ENCODE data around the gene KLRC2.
"Not testable (repeated sequence)": the region's sequence is repeated elsewhere in the genome, so short reads cannot be mapped to it uniquely, and the experiment has no call there.

Gene KLRC2

GRCh38 chr12:10435816-10436215 lies at the start of gene KLRC2:
Gene KLRC2, minus strand, starts transcription at chr12:10436010. Its CDS starts 24 bp downstream, at chr12:10435986.
- DNase-seq, result not testable (repeated sequence)

- DNase-seq, result not testable (repeated sequence)
These were observed 46.1 kb upstream of the KLRC2 start for GRCh38 chr12:10481901-10482300.

- DNase-seq, result not testable (repeated sequence)
These were observed 37.0 kb upstream of the KLRC2 start for GRCh38 chr12:10472808-10473207.

- DNase-seq, result no peak
These were observed 33.9 kb upstream of the KLRC2 start for GRCh38 chr12:10469701-10470100.

GRCh38 chr12:10466311-10466710 lies 30.5 kb upstream of the KLRC2 start:
- DNase-seq, result no peak

GRCh38 chr12:10457760-10458159 lies 21.9 kb upstream of the KLRC2 start:
- no peak for DNase-seq

- no peak for DNase-seq
These were observed 21.0 kb upstream of the KLRC2 start for GRCh38 chr12:10456856-10457255.

- no peak for DNase-seq
These were observed 20.0 kb upstream of the KLRC2 start for GRCh38 chr12:10455766-10456165.

GRCh38 chr12:10454531-10454930 lies 18.7 kb upstream of the KLRC2 start:
- DNase-seq, result no peak

- no peak for DNase-seq
These were observed 17.3 kb upstream of the KLRC2 start, which contains the start of gene KLRC1 for GRCh38 chr12:10453156-10453555. Gene KLRC1, minus strand, starts transcription at chr12:10453377. Its CDS starts 2,221 bp downstream, at chr12:10451156.

GRCh38 chr12:10448236-10448635 lies 12.4 kb upstream of the KLRC2 start:
- DNase-seq, result no peak

GRCh38 chr12:10446052-10446451 lies 10.2 kb upstream of the KLRC2 start:
- DNase-seq, result not testable (repeated sequence)

- not testable (repeated sequence) for DNase-seq
These were observed 5.3 kb upstream of the KLRC2 start for GRCh38 chr12:10441144-10441543.

- DNase-seq, result not testable (repeated sequence)
These were observed 3.9 kb upstream of the KLRC2 start for GRCh38 chr12:10439608-10440274.

GRCh38 chr12:10437601-10438000 lies 1.8 kb upstream of the KLRC2 start:
- DNase-seq, result not testable (repeated sequence)

- not testable (repeated sequence) for DNase-seq
These were observed 5.2 kb downstream of the KLRC2 start for GRCh38 chr12:10430623-10431022.

- not testable (repeated sequence) for DNase-seq
These were observed 9.9 kb downstream of the KLRC2 start for GRCh38 chr12:10425938-10426337.

GRCh38 chr12:10424260-10424899 lies 11.4 kb downstream of the KLRC2 start:
- not testable (repeated sequence) for DNase-seq

- DNase-seq, result not testable (repeated sequence)
These were observed 13.7 kb downstream of the KLRC2 start for GRCh38 chr12:10422159-10422558.

GRCh38 chr12:10420334-10420733 lies 15.5 kb downstream of the KLRC2 start, which contains the start of gene KLRC3:
Gene KLRC3, minus strand, starts transcription at chr12:10420595. Its CDS starts 45 bp downstream, at chr12:10420550.
- DNase-seq, result not testable (repeated sequence)

- no peak for DNase-seq
These were observed 26.4 kb downstream of the KLRC2 start, which contains the start of gene KLRC4 for GRCh38 chr12:10409392-10409791. Gene KLRC4, minus strand, starts transcription at chr12:10409757. Its CDS starts 182 bp downstream, at chr12:10409575.

GRCh38 chr12:10408842-10409241 lies 27.0 kb downstream of the KLRC2 start:
- DNase-seq, result no peak

- no peak for DNase-seq
These were observed 29.1 kb downstream of the KLRC2 start for GRCh38 chr12:10406725-10407124.

GRCh38 chr12:10405294-10405693 lies 30.5 kb downstream of the KLRC2 start:
- DNase-seq, result no peak
